Kidney (tissue), 2 donors: Measurements from ENCODE around the gene PON2. TPM values are rescaled to one million over a fixed set of nuclear protein-coding genes. Genes with fewer than 3 reads are reported as not detected.

ENCODE experiments used
- polyA plus RNA-seq: library from polyadenylated mRNA; stranded (reverse); fragments of 350-450 nt; fragmentation: Illumina TruSeq; extraction: RNeasy Lipid Tissue Mini Kit (QIAGEN cat#74804); gene quantifications from one replicate; pipeline ENCODE4 v1.2.3, GENCODE V29; 2014; ENCODE audit warnings: low read depth, low replicate concordance; ENCODE audit not compliant: insufficient read depth
- total RNA-seq: library from RNA; stranded (reverse); fragmentation: NEBNext Ultra II Directional; extraction: Animal tissue kit (Norgen Biotek cat#: 25700); gene quantifications from one replicate; pipeline ENCODE4 v1.2.1, GENCODE V29; 2021
- donor health status: DM: yes; HTN: yes; CAD: no.

The PON2 gene
- total and polyA plus RNA-seq, 2 donors from 2014 or later = 61.8 to 191 TPM

Other genes with a start within 250 kb of the PON2 start
- not detected for gene PON1, start 110.5 kb downstream of the PON2 start, total RNA-seq
- gene PON1, start 110.5 kb downstream of the PON2 start, polyA plus RNA-seq = 0.28 TPM
- gene PON3, start 38.7 kb downstream of the PON2 start, total RNA-seq = 1.6 TPM
- 1.9 TPM for gene PON3, start 38.7 kb downstream of the PON2 start, polyA plus RNA-seq
- gene ASB4, start 50.9 kb upstream of the PON2 start, total RNA-seq = not detected
- gene ASB4, start 50.9 kb upstream of the PON2 start, polyA plus RNA-seq = 0.09 TPM
- 45.0 TPM for gene PDK4, start 161.5 kb upstream of the PON2 start, total RNA-seq
- 106 TPM for gene PDK4, start 161.5 kb upstream of the PON2 start, polyA plus RNA-seq